ENCODE results near the gene TSPAN2.
"Not testable (repeated sequence)": the region's sequence is repeated elsewhere in the genome, so short reads cannot be mapped to it uniquely, and the experiment has no call there.

Gene TSPAN2

GRCh38 chr1:115031595-115031994 is 57.7 kb downstream of the TSPAN2 start:
- DNase-seq: no peak

GRCh38 chr1:115029526-115029925 is 59.8 kb downstream of the TSPAN2 start, which contains the start of gene TSHB:
TSHB (plus strand) TSS chr1:115029826; CDS start chr1:115033363, 3,537 bp downstream.
- no peak for DNase-seq

DNA sequence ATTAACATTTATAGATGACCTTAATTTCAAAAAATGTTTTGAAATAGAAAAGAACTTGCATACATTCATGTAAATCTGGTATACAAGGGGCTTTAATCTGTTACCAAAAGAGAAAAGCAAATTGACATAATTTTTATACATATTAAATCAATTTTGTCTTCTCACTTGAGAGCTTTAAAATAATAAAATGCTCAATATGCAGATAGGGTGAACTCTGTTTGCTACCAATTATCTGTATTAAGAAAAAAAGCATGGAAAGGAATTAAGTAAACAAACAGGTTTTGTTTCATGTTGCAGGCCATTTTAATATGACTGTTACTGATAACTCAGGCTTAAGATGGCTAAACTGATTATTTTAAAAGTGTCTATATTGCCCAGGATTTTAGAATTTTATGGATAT is 65.7 kb downstream of the TSPAN2 start:
- no peak for DNase-seq

DNA sequence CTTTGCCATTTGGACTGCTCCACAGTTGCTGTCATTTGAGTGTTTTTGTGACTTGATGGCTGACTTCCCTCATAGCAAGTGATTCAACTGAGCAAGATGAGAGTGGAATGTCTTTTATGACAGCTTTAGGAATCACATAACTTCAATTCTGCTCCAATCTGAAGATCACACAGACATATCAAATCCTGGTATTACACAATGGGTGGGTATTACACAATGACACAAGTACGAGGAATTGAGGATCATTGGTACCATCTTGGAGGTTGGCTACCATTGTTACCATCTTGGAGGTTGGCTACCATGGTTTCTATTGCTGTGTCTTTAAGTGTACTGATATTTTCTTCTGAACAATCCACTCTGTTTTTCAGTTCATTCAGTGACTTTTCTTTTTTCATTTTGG is 68.2 kb downstream of the TSPAN2 start:
- no peak for DNase-seq

- DNase-seq: not testable (repeated sequence)
Measured at GRCh38 chr1:115019549-115019948, 69.8 kb downstream of the TSPAN2 start.

- DNase-seq: no peak
Measured at GRCh38 chr1:115013792-115014191, 75.5 kb downstream of the TSPAN2 start.

DNA sequence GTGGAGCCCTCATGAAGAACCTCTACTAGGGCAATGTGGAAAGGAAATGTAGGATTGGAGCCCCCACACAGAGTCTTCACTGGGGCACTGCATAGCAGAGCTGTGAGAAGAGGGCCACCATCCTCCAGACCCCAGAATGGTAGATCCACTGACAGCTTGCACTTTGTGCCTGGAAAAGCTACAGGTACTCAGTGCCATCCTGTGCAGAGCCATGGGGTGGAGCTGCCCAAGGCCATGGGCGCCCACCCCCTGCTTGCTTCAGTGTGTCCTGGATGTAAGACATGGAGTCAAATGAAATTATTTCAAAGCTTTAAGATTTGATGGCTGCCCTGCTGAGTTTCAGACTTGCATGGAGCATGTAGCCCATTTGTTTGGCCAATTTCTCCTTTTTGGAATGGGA is 76.9 kb downstream of the TSPAN2 start:
- no peak for DNase-seq

DNA sequence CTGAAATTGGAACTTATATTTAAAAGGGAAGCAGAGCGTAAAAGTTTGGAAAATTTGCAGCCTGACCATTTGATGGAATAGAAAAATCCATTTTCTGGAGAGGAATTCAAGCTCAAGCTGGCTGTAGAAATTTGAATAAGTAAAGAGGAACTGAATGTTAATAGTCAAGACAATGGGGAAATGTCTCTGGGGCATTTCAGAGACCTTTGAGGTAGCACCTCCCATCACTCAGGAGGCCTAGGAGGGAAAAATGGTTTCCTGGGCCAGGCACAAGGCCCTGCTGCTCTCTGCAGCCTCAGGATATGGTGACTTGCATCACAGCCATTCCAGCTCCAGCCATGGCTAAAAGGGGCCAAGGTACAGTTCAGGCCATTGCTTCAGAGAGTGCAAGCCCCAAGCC is 77.3 kb downstream of the TSPAN2 start:
- no peak for DNase-seq

GRCh38 chr1:115006191-115006590 is 83.1 kb downstream of the TSPAN2 start:
- DNase-seq: no peak

Data from activated effector memory CD4-positive, alpha-beta T cell treated with Interleukin-2 at 50 U/mL for 16 hours (primary cell).